Gastrocnemius medialis (tissue), 4 donors: ENCODE data around the gene CYSRT1. TPM values are rescaled to one million over a fixed set of nuclear protein-coding genes. Genes with fewer than 3 reads are reported as not detected.

Experiments used
- ATAC-seq, 2 donors: fragments of 150-250 bp; one replicate each; pipeline ENCODE4 v1.9.1; 2016
- DNase-seq, 2 donors: peaks; one replicate each; pipeline ENCODE4 v3.0.0-alpha.2; 2019
- H3K27ac ChIP-seq, 4 donors: fragments of 200-600 bp; sonication (generic); 1 replicate in 1 of 4; 2 replicates in 3 of 4; pipeline ENCODE4 v1.5.1; 2016 to 2018; ENCODE audit warnings: mild to moderate bottlenecking in 2 of 4, moderate library complexity in 1 of 4
- H3K27me3 ChIP-seq, 3 donors: fragments of 200-600 bp; sonication (generic) in 2 of 3; 1 replicate in 1 of 3; 2 replicates in 2 of 3; pipeline versions ENCODE4 v1.5.1 to v1.6.0; 2016 to 2019; ENCODE audit warnings: mild to moderate bottlenecking in 1 of 3, moderate library complexity in 1 of 3
- H3K36me3 ChIP-seq, 2 donors: fragments of 200-600 bp; sonication (generic) in 1 of 2; one replicate each; pipeline ENCODE4 v1.5.1; 2017 to 2018
- H3K4me1 ChIP-seq, 2 donors: fragments of 200-600 bp; sonication (generic) in 1 of 2; one replicate each; pipeline ENCODE4 v1.5.1; 2016 to 2017; ENCODE audit warnings: mild to moderate bottlenecking in 2 of 2
- H3K4me3 ChIP-seq, 4 donors: fragments of 200-600 bp; sonication (generic) in 3 of 4; 1 replicate in 1 of 4; 2 replicates in 3 of 4; pipeline ENCODE4 v1.5.1; 2016 to 2019; ENCODE audit warnings: mild to moderate bottlenecking in 2 of 4
- H3K9me3 ChIP-seq, 3 donors: fragments of 200-600 bp; sonication (generic) in 2 of 3; 1 replicate in 1 of 3; 2 replicates in 2 of 3; pipeline ENCODE4 v1.5.1; 2016 to 2019
- POLR2A ChIP-seq, 2 donors: fragments of 450-650 bp; IDR thresholded peaks; one replicate each; pipeline ENCODE4 v1.6.1; 2017; ENCODE audit warnings: antibody characterized with exemption in 2 of 2, mild to moderate bottlenecking in 2 of 2, moderate library complexity in 2 of 2
- in situ Hi-C, 4 donors: fragments of 200-750 bp; cut with MboI; loops; one replicate each; pipeline versions ENCODE4 v1.15.0 to v1.8.0; 2017; ENCODE audit warnings: low sequenced_read_pairs in 4 of 4
- intact Hi-C: fragments of 100-400 bp; cut with DNase I; formaldehyde crosslinking; loops from one replicate; pipeline ENCODE4 v1.15.1; 2023; ENCODE audit warnings: low total_unique reads
- total RNA-seq, 4 donors: library from RNA; depleted of rRNA; stranded (reverse); fragments of >200 nt; gene quantifications; one replicate each; pipeline versions ENCODE4 v1.1.0 to v1.2.3, GENCODE V29; 2016
- TF ChIP-seq, protein P1 (sequence below), 5 experiments: fragments of 450-650 bp in 3 of 5; fragments of 200-600 bp in 2 of 5; sonication (generic) in 2 of 5; IDR thresholded peaks in 4 of 5; conservative IDR thresholded peaks in 1 of 5; 1 replicate in 4 of 5; 2 replicates in 1 of 5; pipeline ENCODE4 v1.5.1; 2016 to 2019; ENCODE audit warnings: antibody characterized with exemption in 5 of 5, mild to moderate bottlenecking in 3 of 5, moderate library complexity in 3 of 5

Gene CYSRT1
- total RNA-seq, 4 donors from 2014 or later, result 0.42 TPM; not detected in 3

DNA sequence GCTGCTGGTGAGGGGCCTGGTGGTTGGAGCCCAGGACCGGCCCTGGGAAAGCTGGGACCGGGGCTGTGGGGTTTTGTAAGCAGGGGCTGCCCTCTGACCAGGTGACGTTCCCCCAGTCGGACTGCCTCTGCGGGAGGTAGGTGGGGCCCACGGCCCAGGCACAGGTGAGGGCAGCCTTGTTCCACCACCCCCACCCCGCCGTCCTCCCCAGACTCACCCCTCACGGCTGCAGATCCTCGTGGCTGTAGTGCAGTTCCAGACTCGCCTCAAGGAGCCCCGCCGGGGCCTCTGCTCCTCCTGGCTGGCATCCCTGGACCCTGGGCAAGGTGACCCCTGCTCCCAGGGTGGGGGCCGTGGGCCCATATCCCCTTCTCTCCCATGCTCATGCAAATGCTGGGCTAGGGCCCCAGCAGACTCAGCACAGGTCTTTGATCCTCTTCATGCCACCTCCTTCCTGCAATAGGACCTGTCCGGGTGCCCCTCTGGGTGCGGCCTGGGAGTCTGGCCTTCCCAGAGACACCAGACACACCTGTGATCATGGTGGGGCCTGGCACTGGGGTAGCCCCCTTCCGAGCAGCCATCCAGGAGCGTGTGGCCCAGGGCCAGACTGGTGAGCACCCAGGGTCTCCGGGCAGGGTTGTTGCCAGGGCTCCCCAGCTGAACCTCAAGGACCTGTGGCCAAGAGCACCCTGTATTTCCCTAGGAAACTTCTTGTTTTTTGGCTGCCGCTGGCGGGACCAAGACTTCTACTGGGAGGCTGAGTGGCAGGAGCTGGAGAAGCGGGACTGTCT is 9.6 kb upstream of the CYSRT1 start:
- no peak for DNase-seq
- peaks cover 9 to 12% of the 10 kb centered on the region in 2 donors for H3K4me1 ChIP-seq
- no peaks in the 10 kb centered on the region for H3K27me3 ChIP-seq
- no peaks in the 10 kb centered on the region for H3K36me3 ChIP-seq
- no peak for ATAC-seq
- H3K9me3 ChIP-seq, result no peaks in the 10 kb centered on the region
- no peak overlapping the region for H3K4me3 ChIP-seq
- intact Hi-C loops, result no loop called here
- TF ChIP-seq, protein P1, sequence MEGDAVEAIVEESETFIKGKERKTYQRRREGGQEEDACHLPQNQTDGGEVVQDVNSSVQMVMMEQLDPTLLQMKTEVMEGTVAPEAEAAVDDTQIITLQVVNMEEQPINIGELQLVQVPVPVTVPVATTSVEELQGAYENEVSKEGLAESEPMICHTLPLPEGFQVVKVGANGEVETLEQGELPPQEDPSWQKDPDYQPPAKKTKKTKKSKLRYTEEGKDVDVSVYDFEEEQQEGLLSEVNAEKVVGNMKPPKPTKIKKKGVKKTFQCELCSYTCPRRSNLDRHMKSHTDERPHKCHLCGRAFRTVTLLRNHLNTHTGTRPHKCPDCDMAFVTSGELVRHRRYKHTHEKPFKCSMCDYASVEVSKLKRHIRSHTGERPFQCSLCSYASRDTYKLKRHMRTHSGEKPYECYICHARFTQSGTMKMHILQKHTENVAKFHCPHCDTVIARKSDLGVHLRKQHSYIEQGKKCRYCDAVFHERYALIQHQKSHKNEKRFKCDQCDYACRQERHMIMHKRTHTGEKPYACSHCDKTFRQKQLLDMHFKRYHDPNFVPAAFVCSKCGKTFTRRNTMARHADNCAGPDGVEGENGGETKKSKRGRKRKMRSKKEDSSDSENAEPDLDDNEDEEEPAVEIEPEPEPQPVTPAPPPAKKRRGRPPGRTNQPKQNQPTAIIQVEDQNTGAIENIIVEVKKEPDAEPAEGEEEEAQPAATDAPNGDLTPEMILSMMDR (IDR thresholded peaks at IDR 0.05 in 4 of 5, conservative IDR thresholded peaks at IDR 0.05 in 1 of 5), result no peak
- TF ChIP-seq POLR2A (IDR thresholded peaks at IDR 0.05), result no peak
- no peak overlapping the region for H3K27ac ChIP-seq
- in situ Hi-C loops, result loop anchor here in 1 of 4 donors (10.0 kb wide), 1 partner anchor 91 kb away; no protein-coding TSS in a partner anchor

DNA sequence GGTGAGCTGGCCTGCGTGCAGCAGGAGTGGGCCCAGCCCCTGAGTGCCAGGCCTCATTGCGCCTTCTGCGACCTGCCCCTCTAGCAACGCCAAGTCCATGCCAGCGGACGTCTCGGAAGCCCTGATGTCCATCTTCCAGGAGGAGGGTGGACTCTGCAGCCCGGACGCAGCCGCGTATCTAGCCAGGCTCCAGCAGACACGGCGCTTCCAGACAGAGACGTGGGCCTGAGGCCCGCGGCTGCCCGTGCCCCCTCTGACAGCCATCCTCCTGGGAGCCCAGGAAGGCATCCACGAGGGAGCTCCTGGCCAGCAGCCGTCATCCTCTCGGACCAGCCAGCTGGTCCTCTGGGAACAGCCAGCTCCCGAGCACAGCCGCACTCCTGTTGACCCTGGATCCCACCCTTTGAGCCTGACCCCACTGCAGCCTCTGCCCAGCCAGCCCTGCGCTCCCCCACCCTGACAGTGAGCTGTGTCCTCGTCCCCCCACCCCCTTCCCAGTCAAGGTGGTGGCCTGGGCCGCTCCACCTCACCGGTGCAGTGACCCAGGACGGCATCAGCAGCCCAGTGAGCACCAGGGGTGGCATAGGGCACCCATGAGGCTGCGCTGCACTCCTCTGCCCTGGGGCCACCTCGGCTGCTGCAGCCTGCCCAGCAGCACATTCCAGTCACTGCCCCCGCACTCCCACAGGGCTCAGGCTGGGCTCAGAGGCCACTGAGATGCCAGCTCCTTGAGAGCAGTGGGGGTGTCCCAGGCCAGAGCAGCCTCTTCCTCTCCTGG is 8.6 kb upstream of the CYSRT1 start:
- TF ChIP-seq, protein P1 (IDR thresholded peaks at IDR 0.05 in 4 of 5, conservative IDR thresholded peaks at IDR 0.05 in 1 of 5), result no peak
- no peak for TF ChIP-seq POLR2A (IDR thresholded peaks at IDR 0.05)
- Histone ChIP-seq H3K27ac (no peak overlapping the region), H3K4me1 (peaks cover 9 to 14% of the 10 kb centered on the region in 2 donors), H3K4me3 (no peak overlapping the region), H3K27me3 (no peaks in the 10 kb centered on the region), H3K36me3 (no peaks in the 10 kb centered on the region), H3K9me3 (no peaks in the 10 kb centered on the region)
- ATAC-seq (no peak), DNase-seq (no peak)
- intact Hi-C loops, result no loop called here
- in situ Hi-C loops, result loop anchor here in 1 of 4 donors (10.0 kb wide), 1 partner anchor 92 kb away; no protein-coding TSS in a partner anchor

DNA sequence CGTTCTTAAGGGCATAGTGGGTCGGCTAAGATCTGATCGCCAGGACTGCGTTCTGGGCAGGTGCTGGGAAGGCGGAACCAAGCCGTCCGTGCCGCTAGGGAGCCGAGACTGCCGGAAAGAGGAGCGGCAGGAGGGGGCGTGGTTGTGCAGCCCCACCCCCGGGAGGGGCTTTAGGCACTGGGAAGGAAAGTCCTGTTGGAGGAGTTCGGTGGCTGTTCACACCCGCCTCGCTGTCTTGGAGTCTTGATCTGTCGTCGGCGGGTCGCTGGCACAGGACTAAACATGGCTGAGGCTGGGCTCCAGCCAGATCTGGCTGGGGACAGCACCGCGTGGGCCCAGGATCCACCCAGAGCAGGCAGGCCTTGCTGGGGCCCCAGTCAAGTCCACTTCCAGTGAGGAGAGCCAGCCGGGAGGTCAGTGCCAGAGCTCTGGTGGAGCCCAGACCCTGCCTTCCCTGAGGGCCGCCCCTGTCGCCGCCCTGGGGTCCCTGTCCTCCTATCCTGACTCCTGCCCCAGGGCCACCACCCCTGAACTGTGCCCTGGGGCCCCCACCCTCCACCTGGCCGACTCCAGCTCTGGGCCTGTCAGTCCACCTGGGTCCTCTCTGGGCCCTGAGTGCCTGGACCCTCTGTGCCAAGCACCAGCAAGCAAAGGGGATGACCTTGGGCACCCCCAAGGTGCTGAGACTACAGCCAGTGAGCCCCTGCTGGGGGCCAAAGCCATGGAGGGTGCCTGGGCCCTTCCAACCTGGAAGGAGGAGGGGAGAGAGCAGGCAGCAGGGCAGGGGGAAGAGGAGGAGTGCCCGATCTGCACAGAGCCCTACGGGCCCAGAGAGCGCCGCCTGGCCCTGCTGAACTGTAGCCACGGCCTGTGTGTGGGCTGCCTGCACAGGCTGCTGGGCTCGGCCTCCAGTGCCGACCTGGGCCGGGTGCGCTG is 7.4 kb upstream of the CYSRT1 start:
- peaks cover 9 to 21% of the 10 kb centered on the region in 2 donors for H3K4me1 ChIP-seq
- H3K4me3 ChIP-seq, result peak overlapping the region; percentile 39 to 47 (median 41)
- DNase-seq (peak in 1 of 2 donors; percentile 47), ATAC-seq (peak; percentile 35 to 56)
- H3K27ac ChIP-seq, result peak overlapping the region; percentile 14 to 56 (median 34)
- TF ChIP-seq POLR2A (IDR thresholded peaks at IDR 0.05), result no peak
- TF ChIP-seq, protein P1 (IDR thresholded peaks at IDR 0.05 in 4 of 5, conservative IDR thresholded peaks at IDR 0.05 in 1 of 5), result no peak
- intact Hi-C loops (no loop called here), in situ Hi-C loops (loop anchor here in 1 of 4 donors (10.0 kb wide), 1 partner anchor 93 kb away; no protein-coding TSS in a partner anchor)
- H3K27me3 ChIP-seq, result no peaks in the 10 kb centered on the region
- H3K9me3 ChIP-seq, result no peaks in the 10 kb centered on the region
- H3K36me3 ChIP-seq, result no peaks in the 10 kb centered on the region

- H3K4me3 ChIP-seq, result no peak overlapping the region
- DNase-seq, result no peak
- H3K27ac ChIP-seq, result peak overlapping the region in 1 of 4 donors; percentile 56
- H3K9me3 ChIP-seq, result no peaks in the 10 kb centered on the region
- intact Hi-C loops, result no loop called here
- H3K4me1 ChIP-seq, result peaks cover 9 to 26% of the 10 kb centered on the region in 2 donors
- H3K36me3 ChIP-seq, result no peaks in the 10 kb centered on the region
- in situ Hi-C loops, result loop anchor here in 1 of 4 donors (10.0 kb wide), 1 partner anchor 93 kb away; no protein-coding TSS in a partner anchor
- TF ChIP-seq, protein P1 (IDR thresholded peaks at IDR 0.05 in 4 of 5, conservative IDR thresholded peaks at IDR 0.05 in 1 of 5), result no peak
- TF ChIP-seq POLR2A (IDR thresholded peaks at IDR 0.05), result no peak
- no peaks in the 10 kb centered on the region for H3K27me3 ChIP-seq
- no peak for ATAC-seq
Observed at GRCh38 chr9:137218212-137218753, 6.7 kb upstream of the CYSRT1 start.
